Mesodermal cell (in vitro differentiated cells): ENCODE data around the gene SLC38A1.
A peak's percentile ranks its signal among the peaks of the same experiment; 100 is the strongest.

Experiments
- H3K27ac ChIP-seq: 2 replicates; pipeline ENCODE4 v1.7.0; 2013; ENCODE audit warnings: mild to moderate bottlenecking, low read depth, low read length, moderate library complexity; ENCODE audit not compliant: severe bottlenecking
- H3K36me3 ChIP-seq: 2 replicates; pipeline ENCODE4 v1.7.1; 2013; ENCODE audit warnings: mild to moderate bottlenecking, low read length, moderate library complexity; ENCODE audit not compliant: control insufficient read depth, insufficient read depth
- H3K4me1 ChIP-seq: one replicate; pipeline ENCODE4 v1.7.1; 2013; ENCODE audit warnings: mild to moderate bottlenecking, low read length; ENCODE audit not compliant: insufficient read depth, control insufficient read depth, poor library complexity, severe bottlenecking
- H3K4me3 ChIP-seq: 2 replicates; pipeline ENCODE4 v1.7.0; 2013; ENCODE audit warnings: low read length, control low read depth, mild to moderate bottlenecking; ENCODE audit not compliant: insufficient read depth, poor library complexity, severe bottlenecking; ENCODE audit errors: extremely low read depth
- H3K9me3 ChIP-seq: 2 replicates; pipeline ENCODE4 v1.7.1; 2013; ENCODE audit warnings: mild to moderate bottlenecking, low read length, moderate library complexity; ENCODE audit not compliant: control insufficient read depth
- WGBS, 2 experiments: methylation state at CpG; one replicate each; pipeline ENCODE4 v1.1.5; 2013; ENCODE audit warnings: missing lambda C conversion rate in 2 of 2; ENCODE audit not compliant: insufficient coverage in 2 of 2; 5-methylcytosine and 5-hydroxymethylcytosine counted together

Gene SLC38A1

GRCh38 chr12:46265102-46265501 is 3.7 kb downstream of the SLC38A1 start:
- Histone ChIP-seq H3K27ac (no peak overlapping the region), H3K9me3 (no peaks in the 10 kb centered on the region), H3K4me3 (peak overlapping the region; percentile 89), H3K4me1 (peaks cover 39% of the 10 kb centered on the region), H3K36me3 (peaks cover 4% of the 10 kb centered on the region)

- Histone ChIP-seq H3K9me3 (no peaks in the 10 kb centered on the region), H3K36me3 (peaks cover 7% of the 10 kb centered on the region), H3K27ac (no peak overlapping the region), H3K4me3 (no peak overlapping the region), H3K4me1 (peaks cover 44% of the 10 kb centered on the region)
- 80% methylated on average over 1 of the region's 1 CpG; no CpG with 5 or more reads in 1 of the 2 experiments for WGBS, 2 experiments
Observed at GRCh38 chr12:46264057-46264456, 4.8 kb downstream of the SLC38A1 start.

- Histone ChIP-seq H3K9me3 (no peaks in the 10 kb centered on the region), H3K36me3 (peaks cover 14% of the 10 kb centered on the region), H3K4me3 (no peak overlapping the region), H3K4me1 (peaks cover 44% of the 10 kb centered on the region), H3K27ac (peak overlapping the region; percentile 3)
- 88 to 89% methylated on average over 3 to 5 of the region's 6 CpGs for WGBS, 2 experiments
Observed at GRCh38 chr12:46263140-46264016, 5.5 kb downstream of the SLC38A1 start.

GRCh38 chr12:46261646-46262045 is 7.2 kb downstream of the SLC38A1 start:
- peaks cover 49% of the 10 kb centered on the region for H3K4me1 ChIP-seq
- peaks cover 29% of the 10 kb centered on the region for H3K36me3 ChIP-seq
- peaks cover 4% of the 10 kb centered on the region for H3K9me3 ChIP-seq
- H3K27ac ChIP-seq = peak overlapping the region; percentile 91
- 88 to 100% methylated on average over 1 of the region's 2 CpGs for WGBS, 2 experiments
- no peak overlapping the region for H3K4me3 ChIP-seq

GRCh38 chr12:46260913-46261476 is 7.8 kb downstream of the SLC38A1 start:
- peaks cover 49% of the 10 kb centered on the region for H3K4me1 ChIP-seq
- WGBS, 2 experiments = 44% methylated on average over 1 of the region's 2 CpGs; no CpG with 5 or more reads in 1 of the 2 experiments
- peaks cover 33% of the 10 kb centered on the region for H3K36me3 ChIP-seq
- peak overlapping the region; percentile 91 for H3K27ac ChIP-seq
- peaks cover 4% of the 10 kb centered on the region for H3K9me3 ChIP-seq
- H3K4me3 ChIP-seq = no peak overlapping the region

GRCh38 chr12:46260124-46260912 is 8.5 kb downstream of the SLC38A1 start:
- H3K9me3 ChIP-seq = peaks cover 8% of the 10 kb centered on the region
- peaks cover 48% of the 10 kb centered on the region for H3K4me1 ChIP-seq
- H3K4me3 ChIP-seq = no peak overlapping the region
- WGBS, 2 experiments = 48 to 58% methylated on average over 4 to 5 of the region's 5 CpGs
- H3K27ac ChIP-seq = peak overlapping the region; percentile 91
- H3K36me3 ChIP-seq = peaks cover 36% of the 10 kb centered on the region

GRCh38 chr12:46259713-46260112 is 9.1 kb downstream of the SLC38A1 start:
- H3K27ac ChIP-seq = peak overlapping the region; percentile 91
- 100% methylated on average over 1 of the region's 1 CpG for WGBS, 2 experiments

GRCh38 chr12:46259071-46259470 is 9.8 kb downstream of the SLC38A1 start:
- Histone ChIP-seq H3K27ac (no peak overlapping the region), H3K4me1 (peaks cover 42% of the 10 kb centered on the region), H3K4me3 (no peak overlapping the region), H3K36me3 (peaks cover 42% of the 10 kb centered on the region), H3K9me3 (peaks cover 8% of the 10 kb centered on the region)
- 100% methylated on average over 1 to 2 of the region's 4 CpGs for WGBS, 2 experiments

More at GRCh38 chr12:46259713-46260112, 9.1 kb downstream of the SLC38A1 start:
- Histone ChIP-seq H3K4me1 (peaks cover 43% of the 10 kb centered on the region), H3K4me3 (no peak overlapping the region), H3K36me3 (peaks cover 35% of the 10 kb centered on the region), H3K9me3 (peaks cover 8% of the 10 kb centered on the region)

- Histone ChIP-seq H3K4me1 (peaks cover 34% of the 10 kb centered on the region), H3K27ac (no peak overlapping the region), H3K36me3 (peaks cover 51% of the 10 kb centered on the region), H3K4me3 (no peak overlapping the region), H3K9me3 (peaks cover 8% of the 10 kb centered on the region)
- 100% methylated on average over 1 of the region's 2 CpGs; no CpG with 5 or more reads in 1 of the 2 experiments for WGBS, 2 experiments
Observed at GRCh38 chr12:46258129-46258528, 10.7 kb downstream of the SLC38A1 start.

- WGBS, 2 experiments = 83 to 100% methylated on average over 2 to 3 of the region's 3 CpGs
- H3K9me3 ChIP-seq = peaks cover 8% of the 10 kb centered on the region
- H3K4me3 ChIP-seq = no peak overlapping the region
- peaks cover 27% of the 10 kb centered on the region for H3K4me1 ChIP-seq
- H3K36me3 ChIP-seq = peaks cover 62% of the 10 kb centered on the region
- H3K27ac ChIP-seq = no peak overlapping the region
Observed at GRCh38 chr12:46256942-46257341, 11.9 kb downstream of the SLC38A1 start.
